Activated CD4-positive, alpha-beta T cell treated with anti-CD3 and anti-CD28 coated beads for 24 hours (primary cell): ENCODE measurements around the gene IGFL4.

ENCODE experiments used
- DNase-seq, 2 donors: peaks; one replicate each; pipeline ENCODE4 v3.0.0-alpha.2; 2020; ENCODE audit warnings: low read depth in 2 of 2

The IGFL4 gene

GRCh38 chr19:45994456-45994997, 46.3 kb downstream of the IGFL4 start:
- no peak for DNase-seq

- DNase-seq, result no peak
Measured at GRCh38 chr19:45990113-45990728, 50.6 kb downstream of the IGFL4 start.
